Stomach (tissue), 9 donors: Measurements from ENCODE around the gene ZBTB7B. TPM values are rescaled to one million over a fixed set of nuclear protein-coding genes. Genes with fewer than 3 reads are reported as not detected.

Experiments used
- DNase-seq, 2 donors: peaks; one replicate each; pipeline versions ENCODE4 v3.0.0 to v3.0.0-alpha.2; 2013 to 2019
- H3K27ac ChIP-seq, 5 donors: fragments of 200-600 bp in 4 of 5; sonication (generic) in 4 of 5; one replicate each; pipeline ENCODE4 v1.5.1; 2013 to 2019; ENCODE audit warnings: mild to moderate bottlenecking in 1 of 5, moderate library complexity in 1 of 5
- H3K27me3 ChIP-seq, 3 donors: fragments of 200-600 bp; sonication (generic); one replicate each; pipeline ENCODE4 v1.5.1; 2017 to 2019; ENCODE audit warnings: mixed run types in 1 of 3
- H3K36me3 ChIP-seq, 4 donors: fragments of 200-600 bp; sonication (generic); 1 replicate in 3 of 4; 2 replicates in 1 of 4; pipeline ENCODE4 v1.5.1; 2016 to 2019
- H3K4me1 ChIP-seq, 4 donors: fragments of 200-600 bp; sonication (generic); one replicate each; pipeline ENCODE4 v1.5.1; 2016 to 2019
- H3K4me3 ChIP-seq, 4 donors: fragments of 200-600 bp; sonication (generic) in 3 of 4; one replicate each; pipeline ENCODE4 v1.5.1; 2016 to 2019; ENCODE audit warnings: mild to moderate bottlenecking in 1 of 4
- H3K9me3 ChIP-seq, 4 donors: fragments of 200-600 bp; sonication (generic); one replicate each; pipeline ENCODE4 v1.5.1; 2016 to 2019
- CTCF ChIP-seq, 7 experiments: fragments of 450-650 bp in 4 of 7; fragments of 200-600 bp in 3 of 7; sonication (generic) in 3 of 7; IDR thresholded peaks; one replicate each; pipeline ENCODE4 v1.5.1; 2016 to 2019; ENCODE audit warnings: antibody characterized with exemption in 7 of 7, control low read depth in 2 of 7, mild to moderate bottlenecking in 1 of 7
- EP300 ChIP-seq: sonication (generic); formaldehyde crosslinking; IDR thresholded peaks from one replicate; pipeline ENCODE4 v1.6.1; 2017; ENCODE audit warnings: antibody characterized with exemption
- POLR2A ChIP-seq, 4 donors: fragments of 450-650 bp; IDR thresholded peaks; one replicate each; pipeline ENCODE4 v1.6.1; 2016; ENCODE audit warnings: antibody characterized with exemption in 4 of 4, control low read depth in 2 of 4, mild to moderate bottlenecking in 1 of 4, moderate library complexity in 1 of 4
- POLR2AphosphoS5 ChIP-seq, 3 donors: sonication (generic); formaldehyde crosslinking; IDR thresholded peaks; one replicate each; pipeline ENCODE4 v1.6.1; 2016; ENCODE audit warnings: antibody characterized with exemption in 3 of 3
- WGBS, 5 donors: extraction: QIAGEN DNeasy Blood & Tissue Kit in 3 of 5; methylation state at CpG; one replicate each; pipeline versions ENCODE4 v1.1.5 to v1.1.7; 2013 to 2018; 5-methylcytosine and 5-hydroxymethylcytosine counted together
- intact Hi-C: fragments of 100-400 bp; cut with DNase I; formaldehyde crosslinking; loops from one replicate; pipeline ENCODE4 v1.15.1; 2023; ENCODE audit warnings: low total_unique reads
- polyA plus RNA-seq, 3 donors: library from polyadenylated mRNA; stranded (reverse); fragments of 200-250 nt; gene quantifications; one replicate each; pipeline ENCODE4 v1.2.3, GENCODE V29; 2013
- total RNA-seq, 5 donors: library from RNA; depleted of rRNA; stranded (reverse); fragments of >200 nt; gene quantifications; one replicate each; pipeline versions ENCODE4 v1.1.0 to v1.2.3, GENCODE V29; 2014 to 2016
- donor health status: healthy with polysubstance abuse.
- donor health status: Bipolar disorder and iron deficiency.
- donor health status: healthy.

Gene ZBTB7B
- total and polyA plus RNA-seq, 8 donors: 29.6 to 134 (median 38.1) TPM

GRCh38 chr1:155017041-155017945, 14.7 kb downstream of the ZBTB7B start:
- peaks cover 37 to 71% (median 62%) of the 10 kb centered on the region in 4 donors for H3K4me1 ChIP-seq
- TF ChIP-seq POLR2AphosphoS5 (IDR thresholded peaks at IDR 0.05) (peak; percentile 75 to 97 (median 88)), POLR2A (IDR thresholded peaks at IDR 0.05) (no peak), EP300 (peak; percentile 81), CTCF (IDR thresholded peaks at IDR 0.05) (peak in 6 of 7 experiments; percentile 86 to 100 (median 96))
- no peaks in the 10 kb centered on the region for H3K27me3 ChIP-seq
- intact Hi-C loops: loop anchor here (10.0 kb wide), 1 partner anchor 52 kb away; the partner anchor contains the start of gene PYGO2
- H3K4me3 ChIP-seq: peak overlapping the region; percentile 39 to 48 (median 45)
- WGBS, 5 donors: 4 to 5% (median 4%) methylated on average over 23 to 49 of the region's 49 CpGs
- peaks cover 28 to 41% (median 34%) of the 10 kb centered on the region in 4 donors for H3K36me3 ChIP-seq
- no peaks in the 10 kb centered on the region for H3K9me3 ChIP-seq
- DNase-seq: peak; percentile 95 to 97
- peak overlapping the region; percentile 83 to 100 (median 92) for H3K27ac ChIP-seq

- H3K4me3 ChIP-seq: peak overlapping the region; percentile 39 to 48 (median 45)
- H3K27me3 ChIP-seq: no peaks in the 10 kb centered on the region
- H3K36me3 ChIP-seq: peaks cover 28 to 41% (median 34%) of the 10 kb centered on the region in 4 donors
- peak overlapping the region; percentile 83 to 100 (median 92) for H3K27ac ChIP-seq
- TF ChIP-seq POLR2AphosphoS5 (IDR thresholded peaks at IDR 0.05): no peak
- no peak for TF ChIP-seq CTCF (IDR thresholded peaks at IDR 0.05)
- TF ChIP-seq EP300: no peak
- TF ChIP-seq POLR2A (IDR thresholded peaks at IDR 0.05): no peak
- H3K4me1 ChIP-seq: peaks cover 31 to 71% (median 57%) of the 10 kb centered on the region in 4 donors
- H3K9me3 ChIP-seq: no peaks in the 10 kb centered on the region
- 44 to 54% (median 48%) methylated on average over 6 of the region's 6 CpGs for WGBS, 5 donors
- DNase-seq: peak in 1 of 2 donors; percentile 34
- intact Hi-C loops: loop anchor here (10.0 kb wide), 1 partner anchor 53 kb away; the partner anchor contains the start of gene PYGO2
Observed at GRCh38 chr1:155017946-155018316, 15.3 kb downstream of the ZBTB7B start.

DNA sequence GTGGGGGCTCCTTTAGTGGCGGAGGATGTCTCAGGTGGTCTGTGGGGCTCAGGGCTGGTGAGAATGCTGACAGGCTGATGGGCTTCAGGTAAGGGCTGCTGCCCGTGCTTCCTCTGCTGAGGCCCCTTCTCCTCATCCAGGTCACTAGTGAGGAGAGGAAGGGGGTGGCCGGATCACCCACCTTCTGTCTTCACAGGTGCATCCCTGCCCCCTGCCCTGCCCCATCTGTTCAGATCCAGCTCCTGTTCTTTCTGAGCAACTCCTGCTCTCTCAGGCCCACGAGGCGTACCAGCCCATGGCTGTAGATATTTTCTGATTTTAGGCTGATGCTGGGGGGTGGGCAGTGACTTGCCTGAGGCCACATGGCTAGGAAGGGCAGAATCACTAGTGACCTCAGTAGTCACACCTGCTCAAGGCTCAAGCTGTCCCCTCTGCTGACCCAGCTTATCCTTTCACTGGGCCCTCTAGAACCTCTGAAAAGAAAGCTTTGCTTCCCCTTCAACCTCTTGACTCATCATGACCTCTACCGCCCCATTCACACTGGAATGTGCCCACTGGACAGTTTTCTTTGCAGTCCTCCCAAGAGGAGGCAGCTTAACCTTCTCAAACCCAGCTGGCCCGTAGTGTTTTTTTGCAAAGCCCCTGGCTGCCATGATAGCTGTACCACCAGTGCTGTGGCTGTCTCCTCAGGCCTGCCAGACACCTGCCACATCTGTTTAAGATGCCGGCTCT, 16.2 kb downstream of the ZBTB7B start:
- Histone ChIP-seq H3K27me3 (no peaks in the 10 kb centered on the region), H3K4me3 (no peak overlapping the region), H3K36me3 (peaks cover 27 to 40% (median 29%) of the 10 kb centered on the region in 4 donors), H3K9me3 (no peaks in the 10 kb centered on the region), H3K4me1 (peaks cover 22 to 62% (median 50%) of the 10 kb centered on the region in 4 donors), H3K27ac (peak overlapping the region in 4 of 5 donors; percentile 85 to 100 (median 96))
- DNase-seq: no peak
- no peak for TF ChIP-seq POLR2A (IDR thresholded peaks at IDR 0.05)
- no peak for TF ChIP-seq CTCF (IDR thresholded peaks at IDR 0.05)
- intact Hi-C loops: loop anchor here (10.0 kb wide), 1 partner anchor 54 kb away; the partner anchor contains the start of gene PYGO2
- WGBS, 5 donors: 79 to 90% (median 86%) methylated on average over 8 of the region's 8 CpGs
